HepG2 (cell line): ENCODE results near the gene EPB41L2. TPM values are rescaled to one million over a fixed set of nuclear protein-coding genes. Genes with fewer than 3 reads are reported as not detected.

Experiments
- ATM ChIP-seq: fragments of 450-650 bp; IDR thresholded peaks from 2 replicates; pipeline ENCODE4 v1.7.1; 2017; ENCODE audit warnings: mild to moderate bottlenecking, borderline replicate concordance
- CC2D1A ChIP-seq: sonication (generic); formaldehyde crosslinking; IDR thresholded peaks from 2 replicates; pipeline ENCODE4 v1.8.1; 2023; ENCODE audit warnings: mild to moderate bottlenecking, missing genetic modification reagents
- CENPX ChIP-seq: sonication (generic); formaldehyde crosslinking; IDR thresholded peaks from 2 replicates; pipeline ENCODE4 v1.9.0; 2021; ENCODE audit warnings: mild to moderate bottlenecking, missing genetic modification reagents, moderate library complexity
- NONO ChIP-seq, 2 experiments: fragments of 450-650 bp in 1 of 2; sonication (generic) in 1 of 2; formaldehyde crosslinking in 1 of 2; IDR thresholded peaks in 1 of 2; conservative IDR thresholded peaks in 1 of 2; 2 replicates each; pipeline versions ENCODE4 v1.6.1 to v1.8.0; 2017 to 2022; ENCODE audit warnings: mild to moderate bottlenecking in 1 of 2, missing genetic modification reagents in 1 of 2, moderate library complexity in 1 of 2
- SMARCC2 ChIP-seq: fragments of 450-650 bp; IDR thresholded peaks from 2 replicates; pipeline ENCODE4 v1.6.1; 2017; ENCODE audit warnings: antibody characterized with exemption, mild to moderate bottlenecking
- TSC22D2 ChIP-seq: sonication (generic); formaldehyde crosslinking; IDR thresholded peaks from 2 replicates; pipeline ENCODE4 v1.5.1; 2020; ENCODE audit warnings: missing genetic modification reagents, mild to moderate bottlenecking, borderline replicate concordance
- WIZ ChIP-seq: sonication (generic); formaldehyde crosslinking; IDR thresholded peaks from 2 replicates; pipeline ENCODE4 v1.5.1; 2020; ENCODE audit warnings: mild to moderate bottlenecking, missing genetic modification reagents
- ZBTB8A ChIP-seq: sonication (generic); formaldehyde crosslinking; IDR thresholded peaks from 2 replicates; pipeline ENCODE4 v1.4.0; 2020; ENCODE audit warnings: mild to moderate bottlenecking, low read depth, missing genetic modification reagents, borderline replicate concordance
- ZNF10 ChIP-seq: sonication (generic); formaldehyde crosslinking; IDR thresholded peaks from 2 replicates; pipeline ENCODE4 v1.4.0; 2020; ENCODE audit warnings: mild to moderate bottlenecking, low read depth, missing genetic modification reagents, borderline replicate concordance
- ZNF142 ChIP-seq: sonication (generic); formaldehyde crosslinking; IDR thresholded peaks from 2 replicates; pipeline ENCODE4 v1.4.0; 2020; ENCODE audit warnings: missing genetic modification reagents
- ZNF235 ChIP-seq: sonication (generic); formaldehyde crosslinking; IDR thresholded peaks from 2 replicates; pipeline ENCODE4 v1.8.1; 2023; ENCODE audit warnings: mild to moderate bottlenecking, missing genetic modification reagents, borderline replicate concordance
- ZNF280D ChIP-seq: sonication (generic); formaldehyde crosslinking; IDR thresholded peaks from 2 replicates; pipeline ENCODE4 v1.5.1; 2020; ENCODE audit warnings: mild to moderate bottlenecking, missing genetic modification reagents
- ZNF510 ChIP-seq: sonication (generic); formaldehyde crosslinking; IDR thresholded peaks from 2 replicates; pipeline ENCODE4 v1.4.0; 2020; ENCODE audit warnings: low read depth, mild to moderate bottlenecking, missing genetic modification reagents
- ZNF550 ChIP-seq: sonication (generic); formaldehyde crosslinking; IDR thresholded peaks from 2 replicates; pipeline ENCODE4 v1.4.0; 2020; ENCODE audit warnings: mild to moderate bottlenecking, missing genetic modification reagents, borderline replicate concordance
- ZNF678 ChIP-seq: sonication (generic); formaldehyde crosslinking; IDR thresholded peaks from 2 replicates; pipeline ENCODE4 v1.4.0; 2020; ENCODE audit warnings: mild to moderate bottlenecking, missing genetic modification reagents
- ZNF784 ChIP-seq: sonication (generic); formaldehyde crosslinking; IDR thresholded peaks from 2 replicates; pipeline ENCODE4 v1.5.1; 2020; ENCODE audit warnings: missing genetic modification reagents, mild to moderate bottlenecking, borderline replicate concordance
- polyA plus RNA-seq, 8 experiments: library from polyadenylated mRNA; depleted of rRNA in 3 of 8; stranded (reverse) in 7 of 8; unstranded in 1 of 8; fragments of >200 nt; fragmentation: Illumina TruSeq in 4 of 8; extraction: Trizol in 4 of 8; gene quantifications; 2 replicates each; pipeline versions ENCODE4 v1.2.1 to v1.2.3, GENCODE V29; 2011 to 2016; ENCODE audit warnings: low read depth in 4 of 8, missing spikeins in 1 of 8, mixed read lengths in 1 of 8; ENCODE audit not compliant: insufficient read depth in 1 of 8
- total RNA-seq, 5 experiments: library from RNA; depleted of rRNA; stranded (reverse); fragments of >200 nt; fragmentation: Illumina TruSeq; extraction: Trizol; gene quantifications; 2 replicates each; pipeline ENCODE4 v1.2.3, GENCODE V29; 2016; ENCODE audit warnings: low read depth in 1 of 5
- TF ChIP-seq, protein P1 (sequence below): IDR thresholded peaks from 2 replicates; pipeline ENCODE4 v1.6.1; 2016

Gene EPB41L2
- total and polyA plus RNA-seq, 2 of the 13 experiments (the other 11 are each of a cell fraction or from before 2014, with no cell fraction given) = 41.7 to 56.4 TPM

- TF ChIP-seq ZNF142 (CRISPR knock-in tag) (no peak; the same call in 1 of the 2 replicates), ZNF510 (CRISPR knock-in tag) (no peak), SMARCC2 (peak; percentile 96; the same call in 1 of the 2 replicates), ZNF550 (CRISPR knock-in tag) (no peak), CC2D1A (no peak), ZNF784 (CRISPR knock-in tag) (peak; percentile 67; the same call in 1 of the 2 replicates), ATM (no peak), ZNF10 (no peak), ZNF235 (CRISPR knock-in tag) (no peak), NONO (IDR thresholded peaks at IDR 0.05) (no peak), NONO (CRISPR knock-in tag; conservative IDR thresholded peaks at IDR 0.05) (peak; percentile 93), WIZ (no peak), CENPX (no peak), TSC22D2 (0 out of 2 replicates have a peak, but pooled peaks have one; percentile 50), ZNF678 (CRISPR knock-in tag) (no peak), ZNF280D (CRISPR knock-in tag) (peak; percentile 91), ZBTB8A (no peak)
- TF ChIP-seq, protein P1, sequence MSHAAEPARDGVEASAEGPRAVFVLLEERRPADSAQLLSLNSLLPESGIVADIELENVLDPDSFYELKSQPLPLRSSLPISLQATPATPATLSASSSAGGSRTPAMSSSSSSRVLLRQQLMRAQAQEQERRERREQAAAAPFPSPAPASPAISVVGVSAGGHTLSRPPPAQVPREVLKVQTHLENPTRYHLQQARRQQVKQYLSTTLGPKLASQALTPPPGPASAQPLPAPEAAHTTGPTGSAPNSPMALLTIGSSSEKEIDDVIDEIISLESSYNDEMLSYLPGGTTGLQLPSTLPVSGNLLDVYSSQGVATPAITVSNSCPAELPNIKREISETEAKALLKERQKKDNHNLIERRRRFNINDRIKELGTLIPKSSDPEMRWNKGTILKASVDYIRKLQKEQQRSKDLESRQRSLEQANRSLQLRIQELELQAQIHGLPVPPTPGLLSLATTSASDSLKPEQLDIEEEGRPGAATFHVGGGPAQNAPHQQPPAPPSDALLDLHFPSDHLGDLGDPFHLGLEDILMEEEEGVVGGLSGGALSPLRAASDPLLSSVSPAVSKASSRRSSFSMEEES (CRISPR knock-in tag) = peak; percentile 92
Measured at GRCh38 chr6:130863415-130864230, 199.4 kb downstream of the EPB41L2 start (continued).
